Hepatocyte (in vitro differentiated cells): ENCODE data around the gene PAPPA. TPM values are rescaled to one million over a fixed set of nuclear protein-coding genes. Genes with fewer than 3 reads are reported as not detected.
A peak's percentile ranks its signal among the peaks of the same experiment; 100 is the strongest.

ENCODE experiments used
- DNase-seq: peaks from one replicate; pipeline ENCODE4 v3.0.0-alpha.2; 2016; ENCODE audit warnings: low spot score
- H2AFZ ChIP-seq: fragments of 200-600 bp; sonication (generic); 2 replicates; pipeline ENCODE4 v1.6.0; 2016; ENCODE audit warnings: antibody characterized with exemption, mild to moderate bottlenecking
- H3K27ac ChIP-seq: fragments of 200-600 bp; sonication (generic); 2 replicates; pipeline ENCODE4 v1.5.1; 2016; ENCODE audit warnings: mild to moderate bottlenecking
- H3K27me3 ChIP-seq: fragments of 200-600 bp; sonication (generic); 2 replicates; pipeline ENCODE4 v1.6.1; 2016
- H3K36me3 ChIP-seq: fragments of 200-600 bp; sonication (generic); replicated peaks from 2 replicates; pipeline ENCODE4 v1.5.1; 2016; ENCODE audit warnings: low read depth; ENCODE audit not compliant: insufficient read depth
- H3K4me1 ChIP-seq: fragments of 200-600 bp; sonication (generic); 2 replicates; pipeline ENCODE4 v1.5.1; 2016; ENCODE audit warnings: mild to moderate bottlenecking, moderate library complexity; ENCODE audit not compliant: insufficient read depth
- H3K4me2 ChIP-seq: fragments of 200-600 bp; sonication (generic); 2 replicates; pipeline ENCODE4 v1.6.0; 2016
- H3K4me3 ChIP-seq: fragments of 200-600 bp; sonication (generic); 2 replicates; pipeline ENCODE4 v1.5.1; 2016; ENCODE audit warnings: mild to moderate bottlenecking
- H3K79me2 ChIP-seq: fragments of 200-600 bp; sonication (generic); 2 replicates; pipeline ENCODE4 v1.6.0; 2017; ENCODE audit warnings: mild to moderate bottlenecking
- H3K9me2 ChIP-seq: fragments of 200-600 bp; sonication (generic); replicated peaks from 2 replicates; pipeline ENCODE4 v1.6.0; 2017; ENCODE audit warnings: mild to moderate bottlenecking; ENCODE audit not compliant: insufficient read depth
- H3K9me3 ChIP-seq: fragments of 200-600 bp; sonication (generic); 2 replicates; pipeline ENCODE4 v1.5.1; 2016; ENCODE audit warnings: low read depth, mild to moderate bottlenecking
- H4K20me1 ChIP-seq: fragments of 200-600 bp; sonication (generic); 2 replicates; pipeline ENCODE4 v1.6.0; 2016; ENCODE audit warnings: mild to moderate bottlenecking; ENCODE audit not compliant: insufficient read depth, poor library complexity, severe bottlenecking
- CTCF ChIP-seq: fragments of 200-600 bp; sonication (generic); IDR thresholded peaks from 2 replicates; pipeline ENCODE4 v1.5.1; 2016; ENCODE audit warnings: antibody characterized with exemption, mild to moderate bottlenecking; ENCODE audit not compliant: poor library complexity
- EZH2 ChIP-seq: fragments of 200-600 bp; sonication (generic); IDR thresholded peaks from 2 replicates; pipeline ENCODE4 v1.6.1; 2016; ENCODE audit warnings: antibody characterized with exemption, mild to moderate bottlenecking, borderline replicate concordance
- EZH2phosphoT487 ChIP-seq: fragments of 200-600 bp; sonication (generic); IDR thresholded peaks from one replicate; pipeline ENCODE4 v1.6.1; 2018; ENCODE audit warnings: antibody characterized with exemption, mild to moderate bottlenecking, low read depth, moderate library complexity; ENCODE audit not compliant: unreplicated experiment, severe bottlenecking
- WGBS: methylation state at CpG from one replicate; pipeline ENCODE4 v1.1.6; 2016; ENCODE audit warnings: low lambda C conversion rate; ENCODE audit errors: missing lambda C conversion rate; 5-methylcytosine and 5-hydroxymethylcytosine counted together
- polyA plus RNA-seq: library from polyadenylated mRNA; unstranded; fragments of >200 nt; fragmentation: Nextera tagmentation; extraction: Ambion mirVana; gene quantifications from 2 replicates; pipeline ENCODE4 v1.2.1, GENCODE V29; 2016
- total RNA-seq: library from RNA; depleted of rRNA; stranded (reverse); fragments of >200 nt; gene quantifications from 2 replicates; pipeline ENCODE4 v1.2.3, GENCODE V29; 2014

PAPPA gene
- total and polyA plus RNA-seq, 2 experiments from 2014 or later: 2.8 to 12.3 TPM

GRCh38 chr9:116309900-116310611 is 156.5 kb downstream of the PAPPA start:
- no peaks in the 10 kb centered on the region for H3K4me1 ChIP-seq
- H4K20me1 ChIP-seq: no peaks in the 10 kb centered on the region
- no peak overlapping the region for H2AFZ ChIP-seq
- WGBS: 86% methylated on average over 3 of the region's 3 CpGs
- H3K27me3 ChIP-seq: no peaks in the 10 kb centered on the region
- H3K9me2 ChIP-seq: no peaks in the 10 kb centered on the region
- no peak overlapping the region for H3K4me3 ChIP-seq
- no peaks in the 10 kb centered on the region for H3K36me3 ChIP-seq
- H3K4me2 ChIP-seq: no peak overlapping the region
- H3K79me2 ChIP-seq: no peaks in the 10 kb centered on the region
- no peak overlapping the region for H3K27ac ChIP-seq
- no peaks in the 10 kb centered on the region for H3K9me3 ChIP-seq
- DNase-seq: no peak
- TF ChIP-seq EZH2: no peak
- TF ChIP-seq CTCF: no peak
- TF ChIP-seq EZH2phosphoT487: no peak

- H3K27ac ChIP-seq: peak overlapping the region; percentile 6
- no peak for DNase-seq
- TF ChIP-seq EZH2 (no peak), EZH2phosphoT487 (no peak), CTCF (no peak)
- H3K4me1 ChIP-seq: no peaks in the 10 kb centered on the region
- H3K4me3 ChIP-seq: no peak overlapping the region
- no peaks in the 10 kb centered on the region for H3K9me3 ChIP-seq
- H3K36me3 ChIP-seq: no peaks in the 10 kb centered on the region
- no peaks in the 10 kb centered on the region for H3K9me2 ChIP-seq
- no peaks in the 10 kb centered on the region for H3K79me2 ChIP-seq
- H3K4me2 ChIP-seq: no peak overlapping the region
- WGBS: 62% methylated on average over 2 of the region's 2 CpGs
- no peaks in the 10 kb centered on the region for H4K20me1 ChIP-seq
- no peaks in the 10 kb centered on the region for H3K27me3 ChIP-seq
- no peak overlapping the region for H2AFZ ChIP-seq
These were observed 158.6 kb downstream of the PAPPA start for GRCh38 chr9:116312221-116312620.

- no peak overlapping the region for H3K4me2 ChIP-seq
- 98% methylated on average over 3 of the region's 3 CpGs for WGBS
These were observed 160.0 kb downstream of the PAPPA start for GRCh38 chr9:116313638-116314037.

More at GRCh38 chr9:116313638-116314037, 160.0 kb downstream of the PAPPA start:
- Histone ChIP-seq H3K27ac (no peak overlapping the region), H3K9me2 (no peaks in the 10 kb centered on the region), H3K4me3 (no peak overlapping the region), H4K20me1 (no peaks in the 10 kb centered on the region), H3K9me3 (no peaks in the 10 kb centered on the region), H3K79me2 (no peaks in the 10 kb centered on the region), H3K36me3 (no peaks in the 10 kb centered on the region), H3K27me3 (no peaks in the 10 kb centered on the region), H3K4me1 (peaks cover under 1% of the 10 kb centered on the region), H2AFZ (no peak overlapping the region)
- DNase-seq: no peak
- TF ChIP-seq EZH2: no peak
- TF ChIP-seq EZH2phosphoT487: no peak
- no peak for TF ChIP-seq CTCF
